ENCODE results near the gene UBA1.

DNA sequence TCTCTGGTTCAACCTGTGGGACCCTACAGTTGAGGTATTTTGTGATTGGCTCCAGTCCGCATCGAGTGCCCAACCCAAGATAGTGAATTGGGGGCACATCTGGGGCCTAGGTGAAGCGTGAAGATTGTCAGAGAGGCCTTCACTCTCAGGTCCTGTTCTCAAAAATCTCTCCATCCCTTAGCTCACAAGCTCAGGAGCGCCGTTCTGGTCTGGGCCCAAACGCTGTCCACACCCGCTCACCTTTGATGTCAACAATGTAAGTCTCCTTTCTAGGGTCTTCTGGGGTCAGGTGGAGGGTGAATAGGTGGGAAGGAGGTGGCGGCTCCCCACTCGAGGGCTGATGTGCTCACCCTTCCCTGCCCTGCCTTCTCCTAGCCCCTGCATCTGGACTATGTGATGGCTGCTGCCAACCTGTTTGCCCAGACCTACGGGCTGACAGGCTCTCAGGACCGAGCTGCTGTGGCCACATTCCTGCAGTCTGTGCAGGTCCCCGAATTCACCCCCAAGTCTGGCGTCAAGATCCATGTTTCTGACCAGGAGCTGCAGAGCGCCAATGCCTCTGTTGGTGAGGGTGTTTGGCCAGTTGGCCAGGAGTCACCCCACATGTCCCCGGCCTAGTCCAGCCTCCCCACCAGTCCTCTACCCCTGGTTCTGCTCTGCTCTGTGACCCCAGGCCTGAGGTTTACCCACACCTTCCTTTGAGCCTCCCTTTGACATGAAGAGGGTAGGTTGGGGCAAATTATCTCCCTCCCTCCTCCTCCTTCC is 17.2 kb downstream of the UBA1 start:
- no peak for TF ChIP-seq FOSL1 (IDR thresholded peaks at IDR 0.05; ENCODE audit: low read depth)
- TF ChIP-seq CTCF (IDR thresholded peaks at IDR 0.05 in 2 of 3, conservative IDR thresholded peaks at IDR 0.05 in 1 of 3; ENCODE audit: borderline replicate concordance in 1 of 3, insufficient read depth in 1 of 3, low read depth in 2 of 3, low read length in 2 of 3), result no peak
- no peak for TF ChIP-seq EGR1 (IDR thresholded peaks at IDR 0.05; ENCODE audit: low read depth)
- TF ChIP-seq POLR2AphosphoS5 (IDR thresholded peaks at IDR 0.05; ENCODE audit: low read depth, low read length), result no peak
- no peak for TF ChIP-seq POLR2A (IDR thresholded peaks at IDR 0.05; ENCODE audit: borderline replicate concordance, extremely low read depth, insufficient read depth, insufficient read length)
- TF ChIP-seq CEBPB (IDR thresholded peaks at IDR 0.05; ENCODE audit: low read depth), result no peak
- no peak for TF ChIP-seq RAD21 (IDR thresholded peaks at IDR 0.05; ENCODE audit: low read depth)
- no peak for TF ChIP-seq SP1 (IDR thresholded peaks at IDR 0.05; ENCODE audit: low read depth)
- TF ChIP-seq JUND (IDR thresholded peaks at IDR 0.05), result no peak
